ENCODE results near the gene MRPL37.

The MRPL37 gene

GRCh38 chr1:54256522-54257345 is 56.8 kb downstream of the MRPL37 start:
- no peak for TF ChIP-seq CTCF (IDR thresholded peaks at IDR 0.05; ENCODE audit: insufficient read depth, missing control alignments)
- FAIRE-seq (no peak), DNase-seq (ENCODE audit: insufficient read length, low spot score) (no peak)

- FAIRE-seq (no peak), DNase-seq (ENCODE audit: insufficient read length, low spot score) (no peak)
- no peak for TF ChIP-seq CTCF (IDR thresholded peaks at IDR 0.05; ENCODE audit: insufficient read depth, missing control alignments)
These were observed 57.3 kb downstream of the MRPL37 start for GRCh38 chr1:54257346-54257620.

GRCh38 chr1:54257876-54258275 is 57.9 kb downstream of the MRPL37 start:
- TF ChIP-seq CTCF (IDR thresholded peaks at IDR 0.05; ENCODE audit: insufficient read depth, missing control alignments): no peak

GRCh38 chr1:54259546-54260140 is 59.7 kb downstream of the MRPL37 start:
- no peak for TF ChIP-seq CTCF (IDR thresholded peaks at IDR 0.05; ENCODE audit: insufficient read depth, missing control alignments)
- DNase-seq (ENCODE audit: insufficient read length, low spot score): no peak
- FAIRE-seq: no peak

More at GRCh38 chr1:54257876-54258275, 57.9 kb downstream of the MRPL37 start:
- FAIRE-seq: no peak
- no peak for DNase-seq (ENCODE audit: insufficient read length, low spot score)

GRCh38 chr1:54260810-54261209 is 60.8 kb downstream of the MRPL37 start:
- DNase-seq (ENCODE audit: insufficient read length, low spot score) (no peak), FAIRE-seq (no peak)
- TF ChIP-seq CTCF (IDR thresholded peaks at IDR 0.05; ENCODE audit: insufficient read depth, missing control alignments): no peak

GRCh38 chr1:54262244-54262643 is 62.3 kb downstream of the MRPL37 start:
- no peak for FAIRE-seq
- no peak for DNase-seq (ENCODE audit: insufficient read length, low spot score)
- no peak for TF ChIP-seq CTCF (IDR thresholded peaks at IDR 0.05; ENCODE audit: insufficient read depth, missing control alignments)

GRCh38 chr1:54263601-54264226 is 63.7 kb downstream of the MRPL37 start:
- TF ChIP-seq CTCF (IDR thresholded peaks at IDR 0.05; ENCODE audit: insufficient read depth, missing control alignments): no peak
- no peak for FAIRE-seq
- no peak for DNase-seq (ENCODE audit: insufficient read length, low spot score)
